A549 (cell line): ENCODE data around the gene C19orf73.

Experiments
- CEBPB ChIP-seq, 2 experiments: fragments of >200 bp in 1 of 2; sonication (Bioruptor Twin) in 1 of 2; formaldehyde crosslinking in 1 of 2; IDR thresholded peaks; 2 replicates each; pipeline ENCODE4 v1.6.1; 2012 to 2016
- CHD2 ChIP-seq: fragments of 150-350 bp; IDR thresholded peaks from 2 replicates; pipeline ENCODE4 v1.6.1; 2014; ENCODE audit warnings: low read length; ENCODE audit not compliant: partially characterized antibody
- EP300 ChIP-seq, 2 experiments: fragments of >200 bp; sonication (Bioruptor Twin); formaldehyde crosslinking; IDR thresholded peaks; 2 replicates in 1 of 2; 3 replicates in 1 of 2; pipeline ENCODE4 v1.6.1; 2016 to 2017
- JUNB ChIP-seq: fragments of >200 bp; sonication (Bioruptor Twin); formaldehyde crosslinking; IDR thresholded peaks from 2 replicates; pipeline ENCODE4 v1.6.1; 2016
- MAFK ChIP-seq: fragments of 450-650 bp; IDR thresholded peaks from 2 replicates; pipeline ENCODE4 v1.6.1; 2014; ENCODE audit not compliant: partially characterized antibody
- POLR2A ChIP-seq: IDR thresholded peaks from 2 replicates; pipeline ENCODE4 v1.6.1; 2012; ENCODE audit warnings: mild to moderate bottlenecking, low read length
- RFX5 ChIP-seq: fragments of 450-650 bp; IDR thresholded peaks from 2 replicates; pipeline ENCODE4 v1.7.1; 2014; ENCODE audit warnings: antibody characterized with exemption, mild to moderate bottlenecking, moderate library complexity
- RNF2 ChIP-seq: fragments of 200-600 bp; sonication (generic); IDR thresholded peaks from 2 replicates; pipeline ENCODE4 v1.6.1; 2016; ENCODE audit warnings: low read depth, mild to moderate bottlenecking, antibody characterized with exemption, moderate library complexity, borderline replicate concordance
- TF ChIP-seq, protein P1 (sequence below): fragments of >200 bp; sonication (Bioruptor Twin); formaldehyde crosslinking; IDR thresholded peaks from 3 replicates; pipeline ENCODE4 v1.5.1; 2016
- TF ChIP-seq, protein P2 (sequence below): fragments of 450-650 bp; IDR thresholded peaks from 2 replicates; pipeline ENCODE4 v1.6.1; 2014; ENCODE audit warnings: antibody characterized with exemption
- TF ChIP-seq, protein P3 (sequence below): fragments of >200 bp; sonication (Bioruptor Twin); formaldehyde crosslinking; IDR thresholded peaks from 2 replicates; pipeline ENCODE4 v1.6.1; 2016

DNA sequence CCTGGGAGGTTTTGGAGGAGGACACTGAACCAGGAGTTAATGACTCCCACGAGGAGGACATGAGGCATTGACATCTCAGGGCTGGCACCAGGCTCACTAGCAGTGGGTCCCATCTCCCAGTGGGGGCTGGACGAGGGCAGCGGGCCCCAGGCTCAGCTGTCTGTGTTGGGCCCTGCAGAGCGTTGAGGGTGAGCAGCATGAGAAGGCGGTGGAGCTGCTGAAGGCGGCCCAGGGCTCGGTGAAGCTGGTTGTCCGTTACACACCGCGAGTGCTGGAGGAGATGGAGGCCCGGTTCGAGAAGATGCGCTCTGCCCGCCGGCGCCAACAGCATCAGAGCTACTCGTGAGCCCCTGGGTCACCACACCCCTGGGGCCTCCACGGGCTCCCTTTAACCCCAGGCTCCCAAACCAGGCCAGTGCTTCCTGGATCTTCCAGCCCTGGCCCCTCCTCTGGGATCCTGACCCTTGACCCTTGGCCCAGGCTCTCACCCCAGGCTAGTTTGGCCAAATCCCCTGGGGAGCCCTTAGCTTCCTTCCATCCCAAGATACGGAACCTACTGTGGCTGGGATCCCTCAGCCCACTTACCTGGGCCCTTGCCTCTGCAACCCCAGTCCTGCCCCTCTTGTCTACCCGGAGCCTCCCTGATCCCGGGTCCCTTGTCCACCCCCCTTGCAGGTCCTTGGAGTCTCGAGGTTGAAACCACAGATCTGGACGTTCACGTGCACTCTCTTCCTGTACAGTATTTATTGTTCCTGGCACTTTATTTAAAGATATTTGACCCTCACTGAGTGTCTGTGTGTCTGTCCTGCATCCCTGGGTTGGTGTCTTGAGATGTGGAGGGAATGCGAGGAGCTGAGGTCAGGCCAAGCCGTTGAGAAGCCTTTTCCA lies 1.0 kb downstream of the C19orf73 start:
- no peak for TF ChIP-seq JUNB
- TF ChIP-seq, protein P1, sequence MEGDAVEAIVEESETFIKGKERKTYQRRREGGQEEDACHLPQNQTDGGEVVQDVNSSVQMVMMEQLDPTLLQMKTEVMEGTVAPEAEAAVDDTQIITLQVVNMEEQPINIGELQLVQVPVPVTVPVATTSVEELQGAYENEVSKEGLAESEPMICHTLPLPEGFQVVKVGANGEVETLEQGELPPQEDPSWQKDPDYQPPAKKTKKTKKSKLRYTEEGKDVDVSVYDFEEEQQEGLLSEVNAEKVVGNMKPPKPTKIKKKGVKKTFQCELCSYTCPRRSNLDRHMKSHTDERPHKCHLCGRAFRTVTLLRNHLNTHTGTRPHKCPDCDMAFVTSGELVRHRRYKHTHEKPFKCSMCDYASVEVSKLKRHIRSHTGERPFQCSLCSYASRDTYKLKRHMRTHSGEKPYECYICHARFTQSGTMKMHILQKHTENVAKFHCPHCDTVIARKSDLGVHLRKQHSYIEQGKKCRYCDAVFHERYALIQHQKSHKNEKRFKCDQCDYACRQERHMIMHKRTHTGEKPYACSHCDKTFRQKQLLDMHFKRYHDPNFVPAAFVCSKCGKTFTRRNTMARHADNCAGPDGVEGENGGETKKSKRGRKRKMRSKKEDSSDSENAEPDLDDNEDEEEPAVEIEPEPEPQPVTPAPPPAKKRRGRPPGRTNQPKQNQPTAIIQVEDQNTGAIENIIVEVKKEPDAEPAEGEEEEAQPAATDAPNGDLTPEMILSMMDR, result no peak
- TF ChIP-seq EP300 (IDR thresholded peaks at IDR 0.05), result no peak
- TF ChIP-seq, protein P2, sequence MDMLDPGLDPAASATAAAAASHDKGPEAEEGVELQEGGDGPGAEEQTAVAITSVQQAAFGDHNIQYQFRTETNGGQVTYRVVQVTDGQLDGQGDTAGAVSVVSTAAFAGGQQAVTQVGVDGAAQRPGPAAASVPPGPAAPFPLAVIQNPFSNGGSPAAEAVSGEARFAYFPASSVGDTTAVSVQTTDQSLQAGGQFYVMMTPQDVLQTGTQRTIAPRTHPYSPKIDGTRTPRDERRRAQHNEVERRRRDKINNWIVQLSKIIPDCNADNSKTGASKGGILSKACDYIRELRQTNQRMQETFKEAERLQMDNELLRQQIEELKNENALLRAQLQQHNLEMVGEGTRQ, result no peak
- TF ChIP-seq RFX5, result no peak
- TF ChIP-seq POLR2A, result no peak
- TF ChIP-seq CEBPB (IDR thresholded peaks at IDR 0.05), result no peak
- TF ChIP-seq, protein P3, sequence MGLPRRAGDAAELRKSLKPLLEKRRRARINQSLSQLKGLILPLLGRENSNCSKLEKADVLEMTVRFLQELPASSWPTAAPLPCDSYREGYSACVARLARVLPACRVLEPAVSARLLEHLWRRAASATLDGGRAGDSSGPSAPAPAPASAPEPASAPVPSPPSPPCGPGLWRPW, result no peak
- no peak for TF ChIP-seq RNF2
- TF ChIP-seq CHD2, result no peak
- no peak for TF ChIP-seq MAFK
